HG02943 (cell line): Measurements from ENCODE around the gene CSNK1G1.

Source experiments
- ATAC-seq: cut with Tn5 transposase; IDR thresholded peaks from one replicate; pipeline ENCODE4 v1.9.1; 2021; ENCODE audit warnings: mild to moderate bottlenecking, low read depth, moderate library complexity; ENCODE audit not compliant: unreplicated experiment

The CSNK1G1 gene

DNA sequence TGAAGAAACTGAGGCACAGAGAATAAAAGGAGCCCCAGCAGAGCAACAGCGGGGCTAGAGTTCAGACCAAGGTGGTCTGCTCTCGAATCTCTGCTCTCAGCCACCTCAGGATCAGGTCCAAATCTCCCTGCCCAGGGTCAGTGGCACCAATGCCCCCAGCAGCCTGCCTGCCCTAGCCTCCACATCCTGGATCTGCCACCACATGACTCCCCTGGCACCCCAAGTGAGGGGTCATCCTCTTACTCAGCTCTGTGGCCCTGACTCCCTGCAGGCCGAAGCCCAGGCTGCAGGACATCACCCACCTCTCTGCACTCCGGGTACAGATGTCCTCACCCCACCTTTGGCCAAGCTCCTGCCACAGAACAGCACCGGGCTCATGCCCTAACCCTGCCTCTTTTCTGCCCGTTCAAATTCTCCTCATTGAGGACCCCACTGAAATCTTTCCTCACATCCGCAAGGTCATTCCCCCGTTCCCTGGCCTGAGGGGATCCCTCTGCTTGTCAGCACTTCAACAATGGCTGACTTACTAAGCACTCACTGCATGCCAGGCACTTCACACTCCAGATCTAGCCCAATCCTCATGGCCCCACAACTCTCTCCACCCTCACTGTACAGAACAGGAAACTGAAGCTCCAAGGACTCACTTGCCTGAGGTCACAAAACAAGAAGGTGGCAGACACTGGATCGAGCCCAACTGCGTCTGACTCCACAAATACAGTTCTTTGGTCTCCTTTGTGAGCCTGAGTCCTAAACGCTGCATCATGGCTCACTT lies 197.4 kb downstream of the CSNK1G1 start:
- ATAC-seq, result no peak

DNA sequence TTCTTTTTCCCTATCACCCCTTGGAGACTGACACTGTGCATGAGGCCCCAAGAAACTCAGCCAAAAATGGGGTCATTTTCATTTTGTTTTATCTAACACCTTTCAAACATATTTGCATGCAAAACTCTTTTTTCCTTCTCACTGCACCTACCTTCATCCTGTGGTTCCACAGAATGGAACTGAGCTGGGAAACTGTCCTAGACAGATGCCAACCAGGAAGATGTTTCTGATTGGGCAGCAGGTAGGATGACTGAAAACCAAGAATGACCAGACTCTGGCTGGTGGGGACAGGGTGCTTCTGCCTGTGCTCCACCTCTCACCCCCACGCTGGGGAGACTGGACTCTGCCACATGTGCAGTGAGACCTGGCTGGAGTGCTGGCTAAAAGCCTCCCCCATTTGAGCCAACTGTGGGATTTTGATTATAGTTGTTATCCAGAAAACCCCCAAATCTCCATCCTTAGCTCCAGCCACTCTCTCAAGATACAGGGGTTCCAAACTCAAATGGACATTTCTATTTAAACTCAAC lies 198.3 kb downstream of the CSNK1G1 start:
- no peak for ATAC-seq

DNA sequence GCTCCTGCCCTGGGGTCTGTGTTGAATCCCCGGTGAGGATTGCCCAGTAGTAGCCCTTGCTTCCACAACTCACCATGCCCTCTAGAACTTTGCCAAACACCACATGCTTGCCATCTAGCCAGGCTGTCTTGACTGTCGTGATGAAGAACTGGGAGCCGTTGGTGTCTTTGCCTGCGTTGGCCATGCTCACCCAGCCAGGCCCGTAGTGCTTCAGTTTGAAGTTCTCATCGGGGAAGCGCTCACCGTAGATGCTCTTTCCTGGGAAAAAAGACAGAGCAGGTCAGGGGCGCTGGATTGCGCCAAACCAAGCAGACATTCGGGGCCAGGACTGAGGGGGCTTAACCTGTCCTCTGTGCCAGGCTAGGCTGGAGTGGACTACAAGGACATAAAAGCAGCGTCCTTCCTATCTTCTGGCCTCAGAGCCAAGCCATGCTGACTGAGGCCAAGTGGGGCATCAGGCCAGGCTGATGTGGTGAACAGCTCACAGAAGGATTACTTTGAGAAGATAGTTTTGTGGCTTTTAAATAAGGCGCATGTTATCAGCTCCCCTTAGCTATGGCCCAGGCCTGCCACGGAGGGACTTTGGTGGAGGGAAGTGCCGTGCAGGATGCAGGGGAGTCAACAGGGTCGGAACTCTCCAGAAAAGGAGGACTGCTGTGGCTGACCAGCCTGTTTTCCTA lies 199.2 kb downstream of the CSNK1G1 start:
- no peak for ATAC-seq

DNA sequence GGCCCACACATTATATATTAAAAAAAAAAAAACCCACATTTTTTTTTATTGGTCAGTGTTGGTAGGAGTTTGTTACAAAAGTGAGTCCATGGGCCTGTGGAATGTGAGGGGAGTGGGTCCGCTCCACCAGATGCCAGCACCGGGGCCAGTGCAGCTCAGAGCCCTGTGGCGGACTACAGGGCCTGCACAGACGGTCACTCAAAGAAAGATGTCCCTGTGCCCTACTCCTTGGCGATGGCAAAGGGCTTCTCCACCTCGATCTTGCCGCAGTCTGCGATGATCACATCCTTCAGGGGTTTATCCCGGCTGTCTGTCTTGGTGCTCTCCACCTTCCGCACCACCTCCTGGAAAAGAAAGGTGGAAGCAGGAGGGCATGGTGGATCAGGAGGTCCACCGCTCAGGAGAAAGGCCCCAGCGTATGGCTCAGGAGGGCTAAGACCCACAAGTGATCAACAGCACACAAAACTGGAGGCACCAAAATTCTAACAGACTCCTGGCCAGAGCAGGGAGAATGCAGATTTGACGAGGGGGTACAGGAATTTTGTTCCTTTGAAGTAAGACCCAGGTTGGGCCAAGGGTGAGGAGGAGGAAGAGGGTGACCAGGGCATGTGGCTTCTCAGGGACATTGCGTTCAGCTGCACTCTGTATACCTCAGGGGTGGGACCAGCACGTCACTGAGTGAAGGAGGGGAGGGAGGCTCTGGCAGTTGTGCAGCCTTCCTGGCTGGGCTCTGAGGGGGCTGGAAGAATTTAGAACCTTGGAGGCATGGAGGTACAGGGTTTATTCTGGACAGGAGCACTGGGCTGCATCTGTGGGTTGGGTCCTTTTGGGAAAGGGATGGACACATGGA lies 199.9 kb downstream of the CSNK1G1 start:
- no peak for ATAC-seq

DNA sequence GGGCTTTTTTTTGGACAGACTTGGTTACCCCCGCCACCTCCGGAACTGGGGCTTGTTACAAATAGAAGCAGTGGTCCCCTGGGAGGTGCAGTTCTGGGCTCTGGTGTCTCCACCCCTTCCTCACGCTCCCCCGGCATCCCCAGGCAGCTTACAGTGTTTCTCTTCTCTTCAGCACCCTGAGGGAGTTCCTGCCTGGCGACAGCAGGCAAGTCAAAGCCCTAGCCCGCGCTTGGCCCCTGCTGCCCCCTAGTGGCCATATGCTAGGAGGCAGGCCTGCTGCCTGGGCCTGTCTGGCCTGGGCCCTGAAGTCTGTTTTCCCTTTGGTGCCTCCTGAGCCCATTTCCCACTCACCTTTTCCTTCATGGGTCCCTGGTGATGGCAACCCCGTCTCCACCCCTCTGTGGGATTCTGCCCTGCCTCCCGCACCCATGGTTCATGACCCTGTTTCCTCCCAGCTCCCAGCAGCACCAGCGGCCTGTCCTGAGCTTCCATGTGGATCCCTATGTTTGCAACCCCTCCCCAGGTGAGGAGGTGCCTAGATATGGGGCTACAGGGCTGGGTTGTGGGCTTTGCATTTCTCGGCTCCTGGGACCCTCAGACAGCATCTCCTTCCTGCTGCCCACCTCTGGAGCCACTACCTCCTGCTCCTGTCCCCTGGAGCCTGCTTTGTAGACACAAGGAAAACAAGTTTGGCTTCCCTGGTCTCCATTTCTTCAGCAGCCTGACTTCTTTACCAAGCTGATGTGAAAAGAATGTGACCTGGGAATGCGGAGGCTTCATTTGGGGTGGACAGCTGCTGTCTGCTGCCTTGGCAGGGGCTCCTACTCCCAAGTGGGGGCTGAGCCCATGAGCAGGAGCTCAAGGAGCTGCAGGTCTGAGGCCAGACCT lies 202.2 kb downstream of the CSNK1G1 start:
- ATAC-seq, result no peak

DNA sequence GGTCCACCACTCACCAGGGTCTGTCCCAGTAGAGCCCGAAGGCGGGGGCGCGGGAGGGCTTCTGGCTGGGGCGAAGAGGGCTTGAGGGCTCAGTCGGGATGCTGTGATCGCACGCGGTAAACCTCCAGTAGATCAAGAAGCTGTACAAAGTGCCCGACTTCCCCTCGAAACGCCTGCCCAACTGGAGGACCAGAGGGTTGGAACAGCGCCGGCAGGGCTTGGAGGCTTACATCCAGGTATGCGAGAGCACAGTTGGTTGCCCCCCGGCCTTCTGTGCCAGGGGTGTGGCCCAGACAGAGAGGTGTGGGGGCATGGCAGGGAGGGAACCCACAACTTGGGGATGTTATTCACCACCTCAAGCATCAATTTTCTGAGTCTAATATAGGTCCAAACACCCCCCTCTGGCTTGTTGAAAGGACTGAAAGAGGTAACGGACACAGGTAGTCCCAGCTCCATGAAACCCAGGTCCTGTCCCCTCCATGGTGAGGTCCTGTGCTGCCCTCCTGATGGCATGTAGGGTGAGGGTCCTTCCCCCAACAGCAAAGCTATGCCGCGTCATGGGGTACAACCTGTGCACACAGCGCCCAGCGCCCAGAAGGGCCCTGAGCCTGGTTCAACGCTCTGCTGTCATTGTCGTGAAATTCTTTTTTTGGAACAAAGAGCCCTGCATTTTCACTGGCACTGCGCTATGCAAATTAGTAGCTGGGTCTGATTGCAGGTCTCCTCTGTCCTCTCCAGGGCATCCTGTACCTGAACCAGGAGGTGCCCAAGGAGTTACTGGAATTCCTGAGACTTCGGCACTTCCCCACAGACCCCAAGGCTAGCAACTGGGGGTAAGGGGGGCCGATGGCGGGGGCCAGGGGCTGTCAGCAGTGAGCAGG lies 203.2 kb downstream of the CSNK1G1 start:
- ATAC-seq, result no peak

DNA sequence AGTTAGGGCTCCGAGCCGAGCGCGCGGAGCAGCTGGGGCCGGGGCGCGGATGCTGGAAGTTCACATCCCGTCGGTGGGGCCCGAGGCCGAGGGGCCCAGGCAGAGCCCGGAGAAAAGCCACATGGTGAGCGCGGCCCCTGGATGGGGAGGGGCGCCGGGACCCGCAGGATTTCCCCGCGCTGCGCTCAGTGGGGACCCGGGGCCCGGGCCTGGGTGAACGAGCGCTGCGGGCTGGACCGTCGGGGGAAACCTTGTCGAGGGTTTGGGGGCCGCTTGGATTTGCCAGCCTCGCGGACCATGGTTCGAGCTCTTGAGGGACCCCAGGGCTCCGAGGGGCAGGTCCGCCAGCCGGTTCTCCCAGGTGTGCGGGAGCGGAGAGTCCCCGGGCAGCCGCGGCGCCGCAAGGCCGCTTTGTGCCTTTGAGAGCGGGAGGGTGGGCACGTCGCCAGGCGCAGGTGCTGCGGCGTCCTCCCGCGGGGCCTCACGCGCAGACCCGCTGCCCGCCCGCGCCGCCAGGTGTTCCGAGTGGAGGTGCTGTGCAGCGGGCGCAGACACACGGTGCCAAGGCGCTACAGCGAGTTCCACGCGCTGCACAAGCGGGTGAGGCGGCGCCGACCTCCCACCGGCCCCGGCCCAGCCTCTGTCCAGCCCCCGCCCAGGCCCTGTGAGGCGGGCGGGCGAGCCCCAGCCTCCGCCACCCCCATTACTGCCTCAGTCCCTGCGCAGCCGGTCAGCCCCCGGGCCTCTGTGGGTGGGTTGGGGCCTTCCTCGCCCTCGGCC lies 204.1 kb downstream of the CSNK1G1 start, which contains the start of gene SNX22:
TSS of gene SNX22 (plus strand) at position 5 of the 780 bp plus-strand sequence. CDS start at position 50, 45 bp downstream.
- peak; percentile 2 for ATAC-seq

DNA sequence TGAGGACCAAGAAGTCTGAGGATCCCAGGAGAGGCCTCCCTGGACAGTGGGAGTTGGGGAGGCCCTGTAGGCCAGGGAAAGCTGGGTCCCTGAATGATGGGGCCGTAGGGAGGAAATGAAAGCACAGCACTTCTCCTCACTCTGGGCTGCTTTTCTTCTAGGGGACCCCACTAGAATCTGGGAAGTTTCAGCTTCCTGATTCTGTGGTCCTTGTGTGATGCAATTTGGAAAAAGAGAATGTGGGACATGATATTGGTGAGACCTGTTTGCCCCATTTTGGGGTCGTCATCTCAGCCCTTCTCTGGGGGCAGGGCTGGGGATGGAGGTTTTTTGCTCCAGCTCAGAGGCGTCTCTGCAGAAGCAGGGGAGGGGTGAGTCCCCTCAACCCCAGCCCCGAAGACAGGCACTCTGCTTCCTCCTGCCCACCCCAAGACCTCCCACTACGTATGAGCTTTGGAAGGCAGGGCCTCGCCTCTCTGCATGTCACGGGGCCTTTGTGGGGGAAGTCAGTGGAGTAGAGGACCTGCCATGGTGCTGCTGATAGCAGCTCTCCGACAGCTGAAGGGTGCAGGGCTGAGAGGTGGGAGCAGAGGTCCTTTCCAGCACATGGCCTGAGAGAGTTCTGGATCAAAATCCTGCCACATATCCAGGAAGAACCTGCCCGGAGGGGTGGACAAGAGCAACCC lies 205.9 kb downstream of the CSNK1G1 start:
- no peak for ATAC-seq

DNA sequence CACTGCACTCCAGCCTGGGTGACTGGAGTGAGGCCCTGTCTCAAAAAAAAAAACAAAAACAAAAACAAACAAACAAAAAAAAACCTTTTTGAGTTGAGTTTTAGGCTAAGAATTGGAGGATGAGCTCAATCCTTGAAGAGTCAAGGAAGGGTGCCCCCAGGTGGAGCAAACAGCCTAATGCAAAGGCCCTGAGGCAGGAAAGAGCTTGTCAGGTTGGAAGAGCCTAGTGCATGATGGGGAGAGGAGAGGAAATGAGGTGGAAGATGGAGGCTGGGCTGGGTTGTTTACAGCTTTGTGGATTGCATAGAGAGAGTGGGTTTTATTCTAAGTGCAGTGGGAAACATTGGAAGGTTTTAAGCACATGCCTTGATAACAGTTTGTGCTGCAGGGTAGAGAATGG lies 206.5 kb downstream of the CSNK1G1 start:
- no peak for ATAC-seq

DNA sequence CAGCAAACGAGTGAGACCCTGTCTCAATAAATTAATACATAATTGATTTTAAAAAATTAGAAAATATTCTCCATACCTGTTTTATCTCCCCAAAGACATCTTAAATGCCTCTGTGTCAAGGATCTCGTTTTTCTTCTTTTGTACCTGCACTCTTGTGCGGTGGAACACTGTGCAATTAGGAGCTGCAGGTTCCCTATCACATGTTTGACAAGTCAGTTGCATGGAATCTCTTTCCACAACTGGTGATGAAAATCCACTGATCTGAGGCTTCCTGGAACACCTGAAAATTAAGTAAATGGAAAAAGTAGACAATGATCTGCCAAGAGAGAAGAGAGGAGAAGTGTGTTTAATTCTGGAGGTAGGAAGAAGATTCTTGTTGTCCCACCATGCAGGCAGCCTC lies 207.4 kb downstream of the CSNK1G1 start:
- ATAC-seq, result no peak

DNA sequence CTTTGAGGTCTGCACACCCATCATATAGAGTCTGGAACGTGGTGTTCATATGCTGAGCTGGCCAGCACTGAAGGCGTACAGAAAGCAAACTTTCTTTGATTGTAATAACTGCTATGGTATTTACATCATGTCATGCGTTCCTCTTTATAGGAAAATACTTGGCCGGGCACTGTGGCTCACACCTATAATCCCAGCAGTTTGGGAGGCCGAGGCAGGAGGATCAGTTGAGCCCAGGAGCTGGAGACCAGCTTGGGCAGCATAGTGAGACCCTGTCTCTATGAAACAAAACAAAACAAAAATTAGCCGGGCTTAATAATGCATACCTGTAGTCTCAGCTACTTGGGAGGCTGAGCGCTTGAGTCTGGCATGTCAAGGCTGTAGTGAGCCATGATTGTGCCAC lies 207.8 kb downstream of the CSNK1G1 start:
- ATAC-seq, result no peak

DNA sequence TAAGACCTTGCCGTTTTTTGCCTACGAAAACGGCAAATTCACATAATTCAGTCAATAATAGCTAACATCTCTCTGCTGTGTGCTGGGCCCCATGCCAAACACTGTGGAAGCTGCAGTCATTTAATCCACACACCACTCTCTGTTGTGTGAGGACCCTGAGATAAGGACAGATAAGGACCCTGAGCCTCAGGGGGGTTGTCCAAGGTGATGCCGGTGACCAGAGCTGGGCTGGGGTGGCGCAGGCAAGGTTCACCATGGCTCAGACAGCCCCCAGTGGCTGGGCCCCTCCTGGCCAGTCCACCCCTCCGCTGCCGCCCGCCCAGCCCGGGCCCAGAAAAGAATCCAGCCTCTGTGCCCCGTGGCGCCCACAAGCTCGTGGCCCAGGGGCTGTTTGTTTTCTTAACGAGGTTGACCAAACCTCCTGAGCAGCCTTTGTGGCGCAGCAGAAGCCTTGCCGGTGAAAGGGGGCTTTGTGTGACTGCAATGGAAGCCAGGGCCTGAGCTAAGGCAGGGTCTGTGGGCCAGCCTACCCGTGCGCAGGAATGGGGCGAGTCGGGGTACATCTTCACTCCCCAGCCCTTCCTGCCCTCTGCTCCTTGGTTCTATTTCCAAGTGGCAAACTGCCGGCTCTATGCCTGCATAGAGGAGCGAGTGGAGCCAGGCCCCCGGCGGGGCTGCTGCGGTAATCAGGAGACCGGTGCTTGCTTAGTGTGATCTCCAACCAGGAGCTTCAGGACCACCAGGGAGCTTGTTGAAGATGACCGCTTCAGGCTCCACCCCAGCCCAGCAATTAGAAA lies 208.9 kb downstream of the CSNK1G1 start:
- no peak for ATAC-seq

DNA sequence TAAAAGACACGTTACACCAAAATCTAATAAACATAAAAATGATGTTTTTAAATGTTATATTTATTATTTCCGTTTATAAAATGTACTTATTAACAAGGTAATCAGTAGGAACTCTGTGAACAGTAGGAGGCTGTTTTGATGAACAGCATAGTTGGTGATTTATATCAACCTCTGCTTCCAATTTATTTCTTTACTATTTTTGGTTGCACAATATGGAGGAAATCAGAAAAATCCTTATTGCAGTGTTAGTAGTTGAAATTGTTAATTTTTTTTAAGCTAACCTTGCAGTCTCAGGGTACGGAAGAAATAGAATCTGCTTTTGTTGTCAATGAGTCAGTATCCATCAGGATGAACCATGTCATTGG lies 209.5 kb downstream of the CSNK1G1 start:
- ATAC-seq, result no peak

DNA sequence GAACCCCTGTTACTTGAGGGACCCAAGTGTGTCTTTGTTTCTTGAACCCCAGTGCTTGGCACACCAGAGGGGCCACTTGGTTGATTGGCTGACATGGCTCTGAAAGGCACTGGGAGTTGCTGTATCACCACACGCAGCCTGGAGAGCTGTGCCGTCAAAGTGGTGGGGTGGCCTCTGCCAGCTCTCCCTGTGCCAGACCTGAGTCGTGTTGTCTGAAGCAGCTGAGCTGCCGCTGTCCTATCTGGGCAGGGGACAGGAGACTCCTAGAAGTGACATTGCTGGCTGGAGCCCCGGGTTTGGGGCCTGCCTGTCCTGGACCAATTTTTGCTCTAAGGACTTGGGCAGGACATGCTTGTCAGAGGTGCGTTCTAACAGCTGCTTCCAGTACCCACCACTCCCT lies 209.9 kb downstream of the CSNK1G1 start:
- ATAC-seq, result no peak

DNA sequence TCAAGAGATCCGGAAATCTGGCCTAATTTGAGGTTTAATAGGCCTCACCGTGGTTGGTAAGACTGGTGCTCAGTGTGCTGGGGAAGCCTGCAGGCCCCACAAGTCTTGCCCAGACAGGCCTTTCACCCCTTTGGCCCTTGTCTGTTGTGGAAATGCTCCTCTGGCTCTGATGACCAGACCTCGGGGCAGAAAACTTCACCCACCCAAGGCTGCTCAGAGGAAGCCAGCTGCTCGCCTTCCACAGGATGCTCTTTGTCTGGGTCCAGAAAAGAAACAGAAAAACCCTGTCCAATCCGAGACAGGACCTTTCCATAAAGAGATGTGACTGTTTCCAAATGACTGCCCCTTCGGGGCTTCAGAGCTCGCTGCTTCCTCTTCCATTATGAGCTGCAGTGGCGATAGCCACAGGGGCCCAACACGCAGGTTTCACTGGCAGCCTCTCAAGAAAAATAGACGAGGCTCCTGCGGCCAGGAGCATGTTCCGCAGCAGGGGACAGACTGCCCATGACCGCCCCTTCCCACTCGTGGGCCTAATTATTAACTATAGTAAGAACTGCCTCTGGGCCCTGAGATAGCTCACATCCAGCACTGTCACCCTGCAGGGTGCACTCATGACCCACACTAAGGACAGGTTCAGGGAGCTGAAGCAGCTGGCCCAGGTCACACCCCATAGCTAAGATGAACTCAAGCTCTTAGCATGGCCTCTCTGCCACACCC lies 211.2 kb downstream of the CSNK1G1 start:
- ATAC-seq, result peak; percentile 55

DNA sequence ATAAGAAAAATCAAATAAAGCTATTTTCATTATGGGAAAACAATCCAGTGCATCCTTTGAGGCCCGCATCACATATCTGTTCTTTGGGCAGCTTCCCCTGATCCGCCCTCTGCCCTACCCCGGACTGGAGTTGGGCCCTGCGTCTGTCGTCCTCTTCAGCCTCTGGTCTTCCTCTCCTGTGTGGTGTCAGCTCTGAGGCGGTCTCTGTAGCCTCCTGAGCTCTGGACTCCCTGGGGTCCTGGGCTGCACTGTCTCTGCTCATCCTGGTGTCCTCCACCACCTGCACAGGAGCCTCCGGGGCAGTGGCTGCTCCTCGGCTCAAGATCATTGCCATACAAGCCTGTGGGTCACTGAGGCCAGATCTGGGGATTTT lies 211.8 kb downstream of the CSNK1G1 start:
- ATAC-seq, result peak; percentile 22
